Raji (cell line): Measurements from ENCODE around the gene PDE6G.

Experiments
- POLR2A ChIP-seq: IDR thresholded peaks from 2 replicates; pipeline ENCODE4 v1.6.1; 2011; ENCODE audit warnings: low read depth, low read length, control low read depth; ENCODE audit not compliant: insufficient read depth

Gene PDE6G

DNA sequence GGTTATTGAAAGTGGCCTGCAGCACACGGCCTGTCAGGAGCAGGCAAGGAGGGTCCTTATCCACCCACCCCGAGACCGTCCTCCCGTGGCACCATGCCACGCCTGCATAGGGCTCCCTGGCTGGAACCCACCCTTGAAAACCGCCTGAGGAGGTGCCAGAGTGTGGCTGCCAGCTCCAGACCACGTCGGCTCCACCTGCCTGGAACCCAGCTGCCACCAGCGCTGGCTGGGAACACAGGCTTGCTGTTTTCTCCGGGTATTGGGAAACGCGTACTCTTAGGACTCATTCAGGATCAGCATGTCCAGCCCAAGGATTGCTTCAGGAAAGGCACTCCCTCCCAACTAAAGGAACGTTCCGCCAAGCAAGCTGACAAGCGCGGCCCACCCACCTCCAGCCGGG, 20.6 kb upstream of the PDE6G start:
- TF ChIP-seq POLR2A, result no peak

DNA sequence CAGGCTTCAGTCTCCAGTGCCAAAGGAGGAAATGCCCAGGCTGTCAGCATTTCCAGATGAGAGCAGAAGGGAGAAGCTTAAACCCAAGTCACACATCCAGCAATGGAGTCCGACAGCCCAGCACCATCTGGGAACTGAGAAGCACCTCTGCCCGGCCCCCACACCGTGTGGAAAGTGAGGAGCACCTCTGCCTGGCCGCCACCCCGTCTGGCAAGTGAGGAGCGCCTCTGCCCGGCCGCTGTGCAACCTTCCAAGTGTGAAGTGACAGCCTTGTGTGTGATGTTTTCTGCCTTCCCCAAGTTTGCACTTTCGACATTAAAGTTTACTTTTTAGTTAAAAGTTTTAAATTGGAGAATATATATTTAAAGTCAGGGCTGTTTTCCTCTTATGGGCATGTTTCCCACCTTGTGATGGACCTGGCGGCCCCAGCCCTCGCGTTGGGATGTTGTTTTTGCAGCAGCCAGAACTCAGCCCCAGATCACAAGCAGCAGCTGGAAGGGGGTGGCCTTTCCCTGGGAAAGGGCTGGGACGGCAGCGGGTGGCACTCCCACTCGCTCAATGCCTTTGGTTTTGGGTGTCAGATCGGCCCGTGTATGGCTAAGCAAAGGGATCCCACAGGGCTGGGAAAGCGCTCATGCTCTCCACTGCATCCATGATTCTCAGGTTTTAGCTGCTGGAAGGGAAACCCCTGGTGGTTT, 17.4 kb upstream of the PDE6G start:
- TF ChIP-seq POLR2A, result no peak

DNA sequence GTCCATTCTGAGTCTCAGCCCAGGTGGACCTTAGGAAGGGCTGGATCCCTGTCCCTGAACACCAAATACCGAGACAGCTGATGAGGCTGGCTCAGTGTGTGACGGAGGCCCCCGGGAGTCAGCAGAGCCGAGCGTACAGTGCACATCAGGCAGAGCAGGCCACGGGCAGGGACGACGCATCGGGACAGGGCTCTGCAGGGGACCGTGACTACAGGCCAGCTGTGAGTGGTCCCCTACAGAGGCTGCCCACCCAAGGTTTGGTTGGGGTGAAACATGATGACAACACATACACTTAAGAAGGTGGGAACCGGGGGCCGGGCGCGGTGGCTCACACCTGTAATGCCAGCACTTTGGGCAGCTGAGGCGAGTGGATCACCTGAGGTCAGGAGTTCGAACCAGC, 16.6 kb upstream of the PDE6G start:
- TF ChIP-seq POLR2A, result no peak

DNA sequence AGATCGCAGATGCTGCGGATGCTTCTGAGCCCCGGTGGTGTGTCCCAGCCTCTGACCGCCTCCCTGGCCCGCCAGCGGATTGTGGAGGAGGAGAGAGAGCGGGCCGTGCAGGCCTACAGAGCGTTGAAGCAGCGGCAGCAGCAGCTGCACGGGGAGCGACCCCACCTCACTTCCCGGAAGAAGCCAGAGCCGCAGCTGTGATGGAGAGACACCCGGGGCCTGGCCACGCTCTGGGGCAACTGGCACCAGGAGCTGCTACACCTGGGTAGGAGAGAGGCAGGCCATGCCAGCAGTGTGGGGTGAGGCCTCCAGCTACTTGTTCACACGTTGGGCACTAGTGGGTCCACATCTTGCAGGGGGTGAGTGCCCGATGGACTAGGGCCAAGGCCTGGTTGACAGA, 16.2 kb upstream of the PDE6G start:
- no peak for TF ChIP-seq POLR2A

DNA sequence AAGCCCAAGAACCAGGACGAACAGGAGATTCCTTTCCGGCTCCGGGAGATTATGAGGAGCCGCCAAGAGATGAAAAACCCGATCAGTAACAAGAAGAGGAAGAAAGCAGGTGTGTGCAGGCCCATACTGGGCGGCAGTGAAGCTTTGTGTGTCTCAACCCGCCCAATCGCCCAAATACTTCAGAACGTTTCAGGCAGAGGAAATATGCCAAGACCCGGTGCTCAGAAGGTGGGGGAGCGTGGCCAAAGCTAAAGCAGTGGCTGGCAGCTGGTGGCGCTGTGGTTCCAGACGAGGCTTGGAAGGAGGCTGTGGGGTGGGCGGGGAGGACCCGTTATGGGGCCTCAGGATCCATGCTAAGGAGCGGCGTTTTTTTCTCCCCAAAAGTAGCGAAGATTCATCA, 11.4 kb upstream of the PDE6G start:
- TF ChIP-seq POLR2A, result no peak

DNA sequence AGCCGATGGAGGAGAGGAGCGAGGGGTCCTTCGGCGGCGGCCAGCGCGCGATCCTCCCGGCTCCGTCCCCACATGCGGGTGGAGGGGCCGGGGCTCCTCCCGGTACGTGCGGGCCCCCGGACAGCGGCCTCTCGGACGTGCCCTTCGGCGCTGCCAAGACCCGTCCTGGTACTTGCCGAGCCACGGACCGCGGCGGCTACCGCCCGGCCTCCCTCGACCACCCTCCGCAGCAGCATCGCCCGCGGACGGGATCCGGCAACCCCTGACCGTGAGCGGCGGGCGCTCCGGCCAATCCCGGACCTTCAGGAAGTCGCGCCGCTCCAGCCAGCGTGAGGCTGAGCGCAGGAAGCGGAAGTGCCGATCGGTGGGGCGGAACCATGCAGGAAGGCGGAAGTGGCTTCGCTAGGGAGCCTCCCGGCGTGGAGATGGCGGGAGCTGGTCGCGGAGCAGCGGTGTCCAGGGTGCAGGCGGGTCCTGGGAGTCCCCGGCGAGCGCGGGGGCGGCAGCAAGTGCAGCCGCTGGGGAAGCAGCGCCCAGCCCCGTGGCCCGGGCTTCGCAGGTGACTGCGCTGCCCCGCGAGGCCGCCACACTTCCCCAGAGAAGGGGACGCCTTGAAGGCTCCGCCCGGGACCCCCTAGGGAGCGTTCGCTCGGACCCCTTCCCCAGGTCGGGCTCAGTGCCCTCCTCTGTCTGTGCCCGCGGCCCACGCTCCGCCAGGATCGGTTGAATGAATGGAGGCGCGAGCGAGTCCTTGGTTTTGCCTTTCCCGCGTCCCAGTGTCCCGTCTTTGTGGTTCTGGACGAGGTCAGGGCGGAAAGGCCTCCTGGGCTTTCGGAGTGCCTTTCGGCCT, 10.2 kb upstream of the PDE6G start, which contains the start of the genes CCDC137 and OXLD1:
CCDC137 (plus strand) TSS at position 396 of the 850 bp plus-strand sequence; CDS start at position 426, 30 bp downstream.
OXLD1 (minus strand) TSS at position 264 of the 850 bp plus-strand sequence; CDS start at position 236, 28 bp downstream.
- TF ChIP-seq POLR2A, result peak; percentile 97

DNA sequence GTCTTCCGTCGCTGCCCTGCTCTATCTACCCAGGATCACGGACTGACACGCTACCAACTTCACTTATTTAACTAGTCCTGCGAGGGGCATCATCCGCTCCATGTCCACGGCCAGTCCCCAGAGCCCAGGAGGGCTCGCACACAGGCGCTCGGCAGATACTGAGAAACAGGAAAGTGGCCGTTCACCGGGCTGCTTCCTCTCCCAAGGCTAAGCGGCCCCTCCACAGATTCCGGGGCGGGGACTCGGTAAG, 9.7 kb upstream of the PDE6G start:
- no peak for TF ChIP-seq POLR2A

DNA sequence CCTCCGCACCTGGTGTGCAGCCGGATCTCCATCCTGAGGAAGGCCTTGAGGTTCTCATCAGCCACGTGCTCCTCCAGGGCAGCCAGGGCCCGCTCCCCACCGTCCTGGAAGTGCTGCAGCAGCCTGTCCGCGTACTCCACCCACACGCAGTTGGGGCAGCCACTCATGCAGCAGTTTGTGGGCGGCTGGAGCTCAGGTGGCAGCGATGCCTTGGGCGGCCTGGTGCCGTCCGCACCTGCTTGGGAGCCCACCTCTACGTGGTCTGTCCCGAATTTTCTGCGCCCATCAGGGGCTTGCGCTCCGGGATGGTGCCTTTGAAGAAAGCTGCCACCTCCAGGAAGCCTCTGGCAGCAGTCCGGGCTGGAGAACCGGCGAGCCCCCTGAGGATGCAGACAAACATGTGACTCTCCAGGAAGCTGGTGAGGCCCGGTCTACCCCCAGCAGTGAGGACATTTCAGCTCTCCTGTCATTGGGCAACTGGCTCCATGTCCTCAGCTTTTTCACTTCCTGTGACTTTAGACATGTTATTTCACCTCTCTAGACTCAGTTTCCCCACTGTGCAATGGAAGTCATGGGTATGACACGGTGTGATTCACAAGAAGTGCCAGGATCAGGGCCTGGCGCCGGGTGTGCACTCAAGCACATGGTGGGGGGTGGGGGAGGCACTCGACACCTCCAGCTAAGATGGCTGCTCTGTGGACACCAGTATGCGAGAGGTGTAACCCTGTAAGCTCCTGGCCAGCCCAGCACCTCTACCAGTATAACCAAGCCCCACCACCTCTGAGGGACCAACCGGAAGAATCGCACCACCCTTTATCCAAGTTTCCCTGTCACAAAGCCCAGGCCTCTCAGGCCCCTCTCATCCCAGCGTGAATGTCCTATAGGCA, 9.1 kb upstream of the PDE6G start:
- no peak for TF ChIP-seq POLR2A

DNA sequence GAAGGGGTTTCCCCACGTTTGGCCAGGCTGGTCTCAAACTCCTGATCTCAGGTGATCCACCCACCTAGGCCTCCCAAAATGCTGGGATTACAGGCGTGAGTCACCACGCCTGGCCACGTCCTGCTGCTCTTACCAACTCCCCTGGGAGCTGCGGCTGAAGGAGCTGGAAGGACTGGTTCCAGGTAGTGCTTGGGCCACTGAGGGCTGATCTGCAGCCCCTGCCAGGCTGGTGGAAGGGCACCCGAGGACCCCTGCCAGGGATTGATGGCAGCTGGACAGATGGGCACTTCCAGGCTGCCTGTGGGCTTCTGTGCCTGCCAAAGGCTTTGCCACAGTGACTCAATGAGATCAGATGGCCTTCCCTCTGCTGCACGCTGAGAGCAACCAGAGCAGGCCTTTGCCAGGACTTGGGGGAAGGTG, 7.7 kb upstream of the PDE6G start:
- TF ChIP-seq POLR2A, result no peak; the same call in 1 of the 2 replicates

DNA sequence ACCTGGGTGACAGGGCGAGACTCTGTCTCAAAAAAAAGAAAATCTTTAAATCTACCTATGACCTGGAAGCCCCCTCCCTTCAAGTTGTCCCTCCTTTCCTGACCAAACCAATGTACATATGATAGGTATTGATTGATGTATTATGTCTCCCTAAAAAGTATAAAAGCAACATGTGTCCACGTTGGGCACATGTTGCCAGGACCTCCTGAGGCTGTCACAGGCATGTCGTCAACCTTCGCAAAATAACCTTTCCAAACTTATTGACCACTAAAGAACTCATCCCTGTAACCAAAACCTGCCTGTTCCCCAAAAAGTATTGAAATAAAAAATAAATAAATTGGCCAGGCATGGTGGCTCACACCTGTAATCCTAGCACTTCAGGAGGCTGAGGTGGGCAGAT, 5.7 kb upstream of the PDE6G start:
- no peak for TF ChIP-seq POLR2A

DNA sequence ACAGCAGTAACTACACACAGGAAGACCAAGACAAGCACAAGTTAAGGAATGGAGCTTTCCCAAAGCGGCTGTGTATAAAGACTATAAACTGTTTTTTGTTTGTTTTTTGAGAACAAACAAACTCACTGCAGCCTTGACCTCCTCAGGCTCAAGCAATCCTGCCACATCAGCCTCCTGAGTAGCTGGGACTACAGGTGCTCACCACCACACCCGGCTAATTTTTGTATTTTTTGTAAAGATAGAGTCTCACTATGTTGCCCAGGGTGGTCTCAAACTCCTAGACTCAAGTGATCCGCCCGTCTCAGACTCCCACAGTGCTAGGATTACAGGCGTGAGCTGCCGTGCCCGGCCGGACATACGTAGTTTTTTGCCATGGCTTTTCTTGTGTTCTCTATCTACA, 4.1 kb upstream of the PDE6G start:
- TF ChIP-seq POLR2A, result no peak

DNA sequence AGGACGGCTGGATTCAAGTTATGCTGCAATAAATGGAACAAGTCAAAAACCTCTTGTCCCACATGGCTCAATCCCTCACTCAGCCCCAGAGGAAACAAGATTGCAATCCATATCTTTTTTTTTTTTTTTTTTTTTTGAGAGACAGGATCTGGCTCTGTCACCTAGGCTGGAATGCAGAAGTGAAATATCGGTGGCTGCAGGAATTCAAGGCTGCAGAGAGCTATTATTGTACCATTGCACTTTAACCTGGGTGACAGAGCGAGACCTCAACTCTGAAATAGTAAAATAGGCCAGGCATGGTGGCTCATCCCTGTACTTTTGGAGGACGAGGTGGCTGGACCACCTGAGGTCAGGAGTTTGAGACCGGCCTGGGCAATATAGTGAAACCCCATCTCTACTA, 2.7 kb upstream of the PDE6G start:
- TF ChIP-seq POLR2A, result no peak

DNA sequence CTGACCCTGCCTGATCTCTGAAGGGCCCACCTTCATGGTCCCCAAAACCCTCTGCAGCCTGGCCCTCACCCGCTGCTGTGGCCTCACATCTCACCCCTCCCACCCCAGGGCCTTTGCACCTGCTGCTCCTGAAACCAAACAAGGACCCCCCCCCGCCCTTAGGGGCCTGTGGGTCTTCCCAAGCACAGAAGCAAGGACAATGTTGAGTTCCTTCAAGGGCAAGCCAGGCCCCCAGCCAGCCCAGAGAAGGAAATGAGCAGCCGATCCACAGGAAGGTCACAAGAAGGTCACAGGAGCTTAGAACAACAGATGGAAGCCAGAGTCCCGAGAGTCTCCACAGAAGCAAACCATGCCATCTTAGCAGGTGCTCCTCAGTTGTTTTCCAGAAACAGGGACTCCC, 493 bp upstream of the PDE6G start:
- TF ChIP-seq POLR2A, result no peak

DNA sequence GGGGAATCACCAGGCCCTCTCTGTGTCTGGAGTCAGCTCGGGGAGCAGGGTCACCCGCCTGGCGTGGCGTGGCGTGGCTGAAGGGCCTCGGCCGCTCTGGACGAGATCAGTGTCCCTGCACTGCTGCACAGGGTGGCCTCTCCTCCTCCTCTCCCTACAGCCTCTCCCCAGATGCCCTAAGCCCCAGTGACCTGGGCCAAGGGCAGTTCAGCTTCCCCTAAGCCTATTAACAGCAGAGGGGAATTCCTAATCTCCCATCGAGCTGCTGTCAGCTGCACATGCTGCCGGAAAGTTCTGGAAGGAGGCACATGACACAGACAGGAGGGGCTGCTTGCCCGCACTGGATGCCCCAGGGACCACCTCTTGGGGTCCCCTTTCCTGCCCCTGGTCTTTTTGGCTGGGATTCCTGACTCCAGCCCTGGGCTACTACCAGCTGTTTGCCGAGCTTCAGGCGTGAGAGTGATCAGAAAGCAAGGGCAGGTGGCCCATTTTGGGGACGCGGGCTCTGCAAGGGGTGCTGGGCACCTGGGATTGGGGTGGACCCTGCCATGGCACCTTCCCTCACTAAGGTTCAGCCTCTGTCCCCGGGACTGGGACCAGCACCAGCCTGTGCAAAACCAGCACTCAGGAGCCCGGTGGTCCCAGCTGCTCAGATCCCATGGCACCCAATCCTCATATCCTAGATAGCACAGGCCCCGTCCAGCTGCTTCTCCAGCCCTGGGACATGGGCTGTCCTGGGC, 794 bp downstream of the PDE6G start:
- no peak for TF ChIP-seq POLR2A
